Caco-2 (cell line): ENCODE measurements around the gene IPP. TPM values are rescaled to one million over a fixed set of nuclear protein-coding genes. Genes with fewer than 3 reads are reported as not detected.

Experiments
- BruUV-seq: library from RNA; stranded (reverse); fragments of 400-500 nt; replicated peaks from 2 replicates; lab custom pipeline; 2021; lab: Mats Ljungman, UMichigan
- CTCF ChIA-PET: fragments of 300-600 bp; sonication (Branson Sonifier 250); formaldehyde crosslinking; loops from one replicate; lab custom pipeline; 2022; ENCODE audit warnings: antibody characterized with exemption; lab: Charles Lee
- POLR2A ChIA-PET: fragments of 300-600 bp; sonication (Branson Sonifier 250); formaldehyde crosslinking; loops from one replicate; lab custom pipeline; 2022; ENCODE audit warnings: antibody characterized with exemption; lab: Charles Lee
- DNase-seq, 2 experiments: peaks; one replicate each; pipeline versions ENCODE4 v3.0.0 to v3.0.0-alpha.2; 2020 to 2022
- H3K27me3 ChIP-seq: replicated peaks from 2 replicates; pipeline ENCODE4 v1.6.0; 2011; ENCODE audit warnings: low read length; ENCODE audit not compliant: control insufficient read depth, insufficient read depth
- H3K36me3 ChIP-seq: 2 replicates; pipeline ENCODE4 v1.5.1; 2011; ENCODE audit warnings: low read length; ENCODE audit not compliant: control insufficient read depth, insufficient read depth
- H3K4me1 ChIP-seq: fragments of 250-450 bp; sonication (Bioruptor Pico); 2 replicates; pipeline ENCODE4 v1.5.1; 2020; ENCODE audit warnings: mild to moderate bottlenecking
- H3K4me3 ChIP-seq: 2 replicates; pipeline ENCODE4 v1.5.1; 2011; ENCODE audit warnings: low read depth, mild to moderate bottlenecking, control low read depth, low read length
- H3K9me3 ChIP-seq: fragments of 250-450 bp; sonication (Bioruptor Pico); 2 replicates; pipeline ENCODE4 v1.5.1; 2020; ENCODE audit warnings: mild to moderate bottlenecking, moderate library complexity
- H3K27ac Mint-ChIP-seq: one replicate; pipeline ENCODE4 v1.8.0; 2022; ENCODE audit warnings: mixed read lengths; ENCODE audit not compliant: unreplicated experiment
- H3K27me3 Mint-ChIP-seq: one replicate; pipeline ENCODE4 v1.8.0; 2022; ENCODE audit warnings: mixed read lengths; ENCODE audit not compliant: insufficient read depth, unreplicated experiment
- H3K36me3 Mint-ChIP-seq: one replicate; pipeline ENCODE4 v1.8.0; 2022; ENCODE audit warnings: mild to moderate bottlenecking, mixed read lengths; ENCODE audit not compliant: insufficient read depth, unreplicated experiment
- H3K4me1 Mint-ChIP-seq: one replicate; pipeline ENCODE4 v1.8.0; 2022; ENCODE audit warnings: low read depth, mixed read lengths; ENCODE audit not compliant: unreplicated experiment
- H3K4me3 Mint-ChIP-seq: one replicate; pipeline ENCODE4 v1.8.0; 2022; ENCODE audit warnings: mild to moderate bottlenecking, moderate library complexity, mixed read lengths; ENCODE audit not compliant: unreplicated experiment
- H3K9me3 Mint-ChIP-seq: one replicate; pipeline ENCODE4 v1.8.0; 2022; ENCODE audit warnings: mixed read lengths; ENCODE audit not compliant: unreplicated experiment
- CTCF ChIP-seq, 2 experiments: fragments of 200-600 bp in 1 of 2; IDR thresholded peaks; 1 replicate in 1 of 2; 2 replicates in 1 of 2; pipeline versions ENCODE4 v1.5.1 to v1.8.0; 2011 to 2022; ENCODE audit warnings: antibody characterized with exemption in 1 of 2, control low read depth in 1 of 2, inconsistent platforms in 1 of 2, low read depth in 1 of 2, low read length in 1 of 2, mild to moderate bottlenecking in 1 of 2, moderate library complexity in 1 of 2; ENCODE audit not compliant: insufficient read depth in 1 of 2, severe bottlenecking in 1 of 2, unreplicated experiment in 1 of 2
- intact Hi-C: fragments of 100-400 bp; cut with micrococcal nuclease; formaldehyde crosslinking; loops from one replicate; pipeline ENCODE4 v1.10.0; 2022; ENCODE audit not compliant: unreplicated experiment
- total RNA-seq: library from RNA; stranded (reverse); gene quantifications from 2 replicates; pipeline ENCODE4 v1.2.3, GENCODE V29; 2022

The IPP gene
- total RNA-seq, 1 experiment from 2014 or later, result 7.6 TPM

- no peaks in the 10 kb centered on the region for H3K9me3 Mint-ChIP-seq
- CTCF ChIA-PET, result no interaction called here
Measured at GRCh38 chr1:45772971-45773370, 22.5 kb upstream of the IPP start.

GRCh38 chr1:45769261-45769932, 18.9 kb upstream of the IPP start:
- CTCF ChIA-PET, result no interaction called here
- H3K4me3 ChIP-seq, result no peak overlapping the region
- intact Hi-C loops, result no loop called here
- DNase-seq, result no peak
- no peaks in the 10 kb centered on the region for H3K4me1 ChIP-seq
- Mint-ChIP-seq H3K27ac (no peak overlapping the region), H3K4me1 (no peaks in the 10 kb centered on the region), H3K27me3 (no peaks in the 10 kb centered on the region), H3K9me3 (no peaks in the 10 kb centered on the region), H3K4me3 (no peak overlapping the region), H3K36me3 (no peaks in the 10 kb centered on the region)
- TF ChIP-seq CTCF (IDR thresholded peaks at IDR 0.05; ENCODE audit: insufficient read depth in 1 of 2, low read depth in 1 of 2, low read length in 1 of 2, severe bottlenecking in 1 of 2, unreplicated experiment in 1 of 2), result no peak
- no peaks in the 10 kb centered on the region for H3K27me3 ChIP-seq
- POLR2A ChIA-PET, result no interaction called here
- no peaks in the 10 kb centered on the region for H3K9me3 ChIP-seq
- no TSS peak for BruUV-seq
- no peaks in the 10 kb centered on the region for H3K36me3 ChIP-seq

More at GRCh38 chr1:45772971-45773370, 22.5 kb upstream of the IPP start:
- POLR2A ChIA-PET, result no interaction called here
- TF ChIP-seq CTCF (IDR thresholded peaks at IDR 0.05; ENCODE audit: insufficient read depth in 1 of 2, low read depth in 1 of 2, low read length in 1 of 2, severe bottlenecking in 1 of 2, unreplicated experiment in 1 of 2), result no peak
- Histone ChIP-seq H3K9me3 (no peaks in the 10 kb centered on the region), H3K4me1 (no peaks in the 10 kb centered on the region), H3K36me3 (no peaks in the 10 kb centered on the region), H3K27me3 (no peaks in the 10 kb centered on the region), H3K4me3 (no peak overlapping the region)
- intact Hi-C loops, result no loop called here
- no peaks in the 10 kb centered on the region for H3K36me3 Mint-ChIP-seq
- H3K27me3 Mint-ChIP-seq, result no peaks in the 10 kb centered on the region
- H3K27ac Mint-ChIP-seq, result no peak overlapping the region
- no peaks in the 10 kb centered on the region for H3K4me1 Mint-ChIP-seq
- BruUV-seq, result no TSS peak
- no peak for DNase-seq
- no peak overlapping the region for H3K4me3 Mint-ChIP-seq

GRCh38 chr1:45767035-45767434, 16.6 kb upstream of the IPP start:
- Histone ChIP-seq H3K9me3 (no peaks in the 10 kb centered on the region), H3K36me3 (no peaks in the 10 kb centered on the region), H3K4me3 (no peak overlapping the region), H3K4me1 (no peaks in the 10 kb centered on the region), H3K27me3 (no peaks in the 10 kb centered on the region)
- Mint-ChIP-seq H3K36me3 (no peaks in the 10 kb centered on the region), H3K9me3 (no peaks in the 10 kb centered on the region), H3K27me3 (no peaks in the 10 kb centered on the region), H3K27ac (no peak overlapping the region), H3K4me3 (no peak overlapping the region), H3K4me1 (no peaks in the 10 kb centered on the region)
- POLR2A ChIA-PET, result no interaction called here
- no TSS peak for BruUV-seq
- no peak for DNase-seq
- intact Hi-C loops, result no loop called here
- no peak for TF ChIP-seq CTCF (IDR thresholded peaks at IDR 0.05; ENCODE audit: insufficient read depth in 1 of 2, low read depth in 1 of 2, low read length in 1 of 2, severe bottlenecking in 1 of 2, unreplicated experiment in 1 of 2)
- CTCF ChIA-PET, result no interaction called here
